Activated T-cell treated with anti-CD3 and anti-CD28 coated beads, Interleukin-2, amount 50 U/mL, for 1 hour (primary cell): ENCODE data around the gene TGFBRAP1.
A peak's percentile ranks its signal among the peaks of the same experiment; 100 is the strongest.

Experiments
- DNase-seq: peaks from one replicate; pipeline ENCODE4 v3.0.0-alpha.2; 2020

The TGFBRAP1 gene

DNA sequence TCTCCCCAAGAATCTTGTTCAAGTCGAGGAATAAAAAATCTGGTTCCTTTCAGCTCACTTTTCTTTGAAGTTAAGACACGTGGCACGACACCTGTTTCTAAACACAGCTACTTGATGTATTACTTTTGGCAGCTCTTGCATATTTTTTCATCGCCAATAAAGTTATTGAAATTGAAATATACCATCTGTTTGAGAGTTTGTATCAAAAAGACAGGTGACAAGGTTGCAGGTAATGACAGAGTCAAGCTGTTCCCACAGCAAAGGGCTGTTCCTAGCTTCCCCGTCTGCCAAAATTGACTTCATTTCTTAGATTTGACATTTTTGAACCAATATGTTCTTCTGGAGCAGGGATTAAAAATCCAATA is 93.5 kb downstream of the TGFBRAP1 start:
- no peak for DNase-seq

- peak; percentile 58 for DNase-seq
Measured at GRCh38 chr2:105235388-105236059, 94.0 kb downstream of the TGFBRAP1 start.

GRCh38 chr2:105231232-105231619 is 98.3 kb downstream of the TGFBRAP1 start:
- DNase-seq, result no peak

GRCh38 chr2:105224444-105224843 is 105.1 kb downstream of the TGFBRAP1 start:
- DNase-seq, result no peak

- no peak for DNase-seq
Measured at GRCh38 chr2:105220604-105221003, 108.9 kb downstream of the TGFBRAP1 start.

GRCh38 chr2:105215586-105216192 is 113.8 kb downstream of the TGFBRAP1 start:
- DNase-seq, result no peak
